Activated CD8-positive, alpha-beta memory T cell treated with anti-CD3 and anti-CD28 coated beads, Interleukin-2, amount 10 ng/mL, durations not matched to agents 7 days and 5 days (primary cell): ENCODE measurements around the gene NUDCD2. TPM values are rescaled to one million over a fixed set of nuclear protein-coding genes. Genes with fewer than 3 reads are reported as not detected.
A peak's percentile ranks its signal among the peaks of the same experiment; 100 is the strongest.
"Not testable (repeated sequence)": the region's sequence is repeated elsewhere in the genome, so short reads cannot be mapped to it uniquely, and the experiment has no call there.

Experiments used
- ATAC-seq: fragments of 150-1000 bp; cut with Tn5 transposase; one replicate; pipeline ENCODE4 v1.10.0; 2021; ENCODE audit warnings: moderate library complexity
- CTCF ChIA-PET: fragments of 350-600 bp; sonication (Branson Sonifier 250); formaldehyde crosslinking; loops from one replicate; lab custom pipeline; 2021; ENCODE audit warnings: antibody characterized with exemption; lab: Charles Lee
- DNase-seq: peaks from one replicate; pipeline ENCODE4 v3.0.0-alpha.2; 2020
- H3K27ac Mint-ChIP-seq: one replicate; pipeline ENCODE4 v1.8.0; 2021; ENCODE audit warnings: mild to moderate bottlenecking, mixed read lengths
- H3K27me3 Mint-ChIP-seq: one replicate; pipeline ENCODE4 v1.8.0; 2021; ENCODE audit warnings: mixed read lengths
- H3K36me3 Mint-ChIP-seq: one replicate; pipeline ENCODE4 v1.8.0; 2021; ENCODE audit warnings: mild to moderate bottlenecking, mixed read lengths
- H3K4me1 Mint-ChIP-seq: one replicate; pipeline ENCODE4 v1.8.0; 2021; ENCODE audit warnings: mixed read lengths
- H3K4me3 Mint-ChIP-seq: one replicate; pipeline ENCODE4 v1.8.0; 2021; ENCODE audit warnings: mild to moderate bottlenecking, moderate library complexity, mixed read lengths
- H3K9me3 Mint-ChIP-seq: one replicate; pipeline ENCODE4 v1.8.0; 2022; ENCODE audit warnings: low read depth, mixed read lengths
- total RNA-seq, 2 experiments: library from RNA; stranded (reverse); gene quantifications; one replicate each; pipeline ENCODE4 v1.2.3, GENCODE V29; 2021

Gene NUDCD2
- total RNA-seq, 2 experiments from 2014 or later: 42.7 to 43.9 TPM

- H3K9me3 Mint-ChIP-seq: no peaks in the 10 kb centered on the region
- DNase-seq (peak; percentile 96), ATAC-seq (peak; percentile 97)
- H3K4me1 Mint-ChIP-seq: peaks cover 37% of the 10 kb centered on the region
- H3K27me3 Mint-ChIP-seq: peaks cover 6% of the 10 kb centered on the region
- H3K36me3 Mint-ChIP-seq: peaks cover 35% of the 10 kb centered on the region
- peak within 1 kb of the TSS; percentile 92 for H3K4me3 Mint-ChIP-seq
- CTCF ChIA-PET: interaction anchor here (1.0 to 1.7 kb wide), 7 partner anchors 12 to 69 kb away, joined by 3 to 19 read pairs (median 4); partner anchors contain the start of genes HMMR, MAT2B and NUDCD2
- peak within 1 kb of the TSS; percentile 92 for H3K27ac Mint-ChIP-seq
Observed at GRCh38 chr5:163437309-163438182, 22.4 kb downstream of the NUDCD2 start, which contains the start of gene CCNG1. Gene CCNG1, plus strand, starts transcription at chr5:163437595. Its CDS starts 1,662 bp downstream, at chr5:163439257.

- CTCF ChIA-PET: interaction anchor here (1.1 to 1.5 kb wide), 4 partner anchors 13 to 68 kb away, joined by 3 to 19 read pairs (median 4); partner anchors contain the start of genes HMMR, MAT2B and NUDCD2
- peaks cover 11% of the 10 kb centered on the region for H3K27me3 Mint-ChIP-seq
- no peak for ATAC-seq
- H3K4me3 Mint-ChIP-seq: peak overlapping the region; percentile 92
- H3K9me3 Mint-ChIP-seq: no peaks in the 10 kb centered on the region
- peaks cover 29% of the 10 kb centered on the region for H3K36me3 Mint-ChIP-seq
- H3K27ac Mint-ChIP-seq: peak overlapping the region; percentile 92
- peaks cover 34% of the 10 kb centered on the region for H3K4me1 Mint-ChIP-seq
- no peak for DNase-seq
Observed at GRCh38 chr5:163437011-163437308, 22.9 kb downstream of the NUDCD2 start.

- peak overlapping the region; percentile 92 for H3K4me3 Mint-ChIP-seq
- CTCF ChIA-PET: no interaction called here
- DNase-seq: no peak
- H3K27me3 Mint-ChIP-seq: peaks cover 13% of the 10 kb centered on the region
- no peaks in the 10 kb centered on the region for H3K9me3 Mint-ChIP-seq
- no peak for ATAC-seq
- H3K36me3 Mint-ChIP-seq: peaks cover 27% of the 10 kb centered on the region
- H3K27ac Mint-ChIP-seq: peak overlapping the region; percentile 92
- peaks cover 34% of the 10 kb centered on the region for H3K4me1 Mint-ChIP-seq
Observed at GRCh38 chr5:163436515-163436914, 23.4 kb downstream of the NUDCD2 start.

- Mint-ChIP-seq H3K4me1 (peaks cover 20% of the 10 kb centered on the region), H3K36me3 (peaks cover 11% of the 10 kb centered on the region), H3K27ac (no peak overlapping the region), H3K4me3 (no peak overlapping the region), H3K27me3 (peaks cover 16% of the 10 kb centered on the region), H3K9me3 (no peaks in the 10 kb centered on the region)
- CTCF ChIA-PET: interaction anchor here (1.6 kb wide), 1 partner anchor 25 kb away, joined by 6 read pairs; no protein-coding TSS in a partner anchor
- DNase-seq (no peak), ATAC-seq (no peak)
Observed at GRCh38 chr5:163434401-163434866, 25.5 kb downstream of the NUDCD2 start.

- ATAC-seq (no peak), DNase-seq (no peak)
- H3K27me3 Mint-ChIP-seq: peaks cover 16% of the 10 kb centered on the region
- no peak overlapping the region for H3K4me3 Mint-ChIP-seq
- no peak overlapping the region for H3K27ac Mint-ChIP-seq
- no peaks in the 10 kb centered on the region for H3K9me3 Mint-ChIP-seq
- H3K36me3 Mint-ChIP-seq: peaks cover 2% of the 10 kb centered on the region
- CTCF ChIA-PET: interaction anchor here (1.6 kb wide), 1 partner anchor 24 kb away, joined by 6 read pairs; no protein-coding TSS in a partner anchor
- H3K4me1 Mint-ChIP-seq: peaks cover 10% of the 10 kb centered on the region
Observed at GRCh38 chr5:163433271-163433670, 26.6 kb downstream of the NUDCD2 start.

- DNase-seq (no peak), ATAC-seq (no peak)
- Mint-ChIP-seq H3K9me3 (no peaks in the 10 kb centered on the region), H3K4me1 (peaks cover 7% of the 10 kb centered on the region), H3K36me3 (no peaks in the 10 kb centered on the region), H3K4me3 (no peak overlapping the region), H3K27ac (no peak overlapping the region), H3K27me3 (peaks cover 20% of the 10 kb centered on the region)
- CTCF ChIA-PET: no interaction called here
Observed at GRCh38 chr5:163432544-163432943, 27.4 kb downstream of the NUDCD2 start.

GRCh38 chr5:163426128-163426527 is 33.8 kb downstream of the NUDCD2 start:
- H3K27ac Mint-ChIP-seq, H3K36me3 Mint-ChIP-seq, CTCF ChIA-PET, DNase-seq, H3K9me3 Mint-ChIP-seq, H3K4me1 Mint-ChIP-seq, ATAC-seq, H3K4me3 Mint-ChIP-seq: not testable (repeated sequence)
- peaks cover 16% of the 10 kb centered on the region for H3K27me3 Mint-ChIP-seq

- no peak for DNase-seq
- CTCF ChIA-PET: interaction anchor here (1.1 to 3.3 kb wide), 2 partner anchors 17 to 79 kb away, joined by 3 to 13 read pairs; no protein-coding TSS in a partner anchor
- Mint-ChIP-seq H3K9me3 (no peaks in the 10 kb centered on the region), H3K36me3 (no peaks in the 10 kb centered on the region), H3K27ac (no peak overlapping the region), H3K4me1 (peaks cover 7% of the 10 kb centered on the region), H3K27me3 (peaks cover 14% of the 10 kb centered on the region), H3K4me3 (no peak overlapping the region)
- ATAC-seq: no peak
Observed at GRCh38 chr5:163424836-163425235, 35.1 kb downstream of the NUDCD2 start.

GRCh38 chr5:163415673-163416072 is 44.2 kb downstream of the NUDCD2 start:
- not testable (repeated sequence) for ATAC-seq

GRCh38 chr5:163410505-163410904 is 49.4 kb downstream of the NUDCD2 start:
- DNase-seq: no peak
- ATAC-seq: no peak
- Mint-ChIP-seq H3K9me3 (no peaks in the 10 kb centered on the region), H3K27ac (no peak overlapping the region), H3K4me1 (peaks cover 12% of the 10 kb centered on the region), H3K36me3 (no peaks in the 10 kb centered on the region), H3K27me3 (peaks cover 15% of the 10 kb centered on the region), H3K4me3 (no peak overlapping the region)
- CTCF ChIA-PET: interaction anchor here (4.0 kb wide), 1 partner anchor 62 kb away, joined by 21 read pairs; no protein-coding TSS in a partner anchor

More at GRCh38 chr5:163415673-163416072, 44.2 kb downstream of the NUDCD2 start:
- H3K9me3 Mint-ChIP-seq, DNase-seq, CTCF ChIA-PET, H3K4me3 Mint-ChIP-seq, H3K36me3 Mint-ChIP-seq, H3K27ac Mint-ChIP-seq, H3K4me1 Mint-ChIP-seq: not testable (repeated sequence)
- H3K27me3 Mint-ChIP-seq: peaks cover 31% of the 10 kb centered on the region

- H3K4me1 Mint-ChIP-seq: peaks cover 12% of the 10 kb centered on the region
- no peak for DNase-seq
- no peaks in the 10 kb centered on the region for H3K9me3 Mint-ChIP-seq
- H3K27ac Mint-ChIP-seq: no peak overlapping the region
- no peak overlapping the region for H3K4me3 Mint-ChIP-seq
- H3K36me3 Mint-ChIP-seq: no peaks in the 10 kb centered on the region
- no peak for ATAC-seq
- H3K27me3 Mint-ChIP-seq: peaks cover 4% of the 10 kb centered on the region
- CTCF ChIA-PET: interaction anchor here (0.7 to 4.0 kb wide), 12 partner anchors 11 to 1866 kb away, joined by 3 to 21 read pairs (median 6); partner anchors contain the start of gene HMMR
Observed at GRCh38 chr5:163409384-163409783, 50.5 kb downstream of the NUDCD2 start.

GRCh38 chr5:163408311-163408923 is 51.5 kb downstream of the NUDCD2 start:
- peaks cover 12% of the 10 kb centered on the region for H3K4me1 Mint-ChIP-seq
- no peak overlapping the region for H3K4me3 Mint-ChIP-seq
- ATAC-seq: peak; percentile 85
- peak; percentile 68 for DNase-seq
- no peaks in the 10 kb centered on the region for H3K9me3 Mint-ChIP-seq
- peaks cover 2% of the 10 kb centered on the region for H3K27me3 Mint-ChIP-seq
- no peak overlapping the region for H3K27ac Mint-ChIP-seq
- no peaks in the 10 kb centered on the region for H3K36me3 Mint-ChIP-seq
- CTCF ChIA-PET: interaction anchor here (0.6 to 4.0 kb wide), 21 partner anchors 9 to 1865 kb away, joined by 3 to 21 read pairs (median 3); partner anchors contain the start of genes CCNG1 and HMMR
